SHP77 (cell line): ENCODE measurements around the gene L1TD1.
"Not testable (repeated sequence)": the region's sequence is repeated elsewhere in the genome, so short reads cannot be mapped to it uniquely, and the experiment has no call there.

Experiments used
- DNase-seq, 2 experiments: peaks; one replicate each; lab custom pipeline; 2025; lab: John Stamatoyannopoulos, UW

Gene L1TD1

GRCh38 chr1:62194651-62195544 is at the start of gene L1TD1:
Gene L1TD1, plus strand, starts transcription at chr1:62194849. Its CDS starts 11,780 bp downstream, at chr1:62206629.
- no peak for DNase-seq

GRCh38 chr1:62159940-62160348 is 34.7 kb upstream of the L1TD1 start:
- no peak for DNase-seq

GRCh38 chr1:62161711-62162110 is 32.9 kb upstream of the L1TD1 start:
- DNase-seq, result no peak

GRCh38 chr1:62170380-62170779 is 24.3 kb upstream of the L1TD1 start:
- DNase-seq, result not testable (repeated sequence)

- DNase-seq, result peak; percentile 4 to 66
These were observed 19.0 kb upstream of the L1TD1 start for GRCh38 chr1:62175568-62176179.

GRCh38 chr1:62176597-62177312 is 17.9 kb upstream of the L1TD1 start:
- DNase-seq, result no peak

- DNase-seq, result no peak
These were observed 17.0 kb upstream of the L1TD1 start for GRCh38 chr1:62177621-62178020.

- no peak for DNase-seq
These were observed 16.3 kb upstream of the L1TD1 start for GRCh38 chr1:62178372-62178771.

GRCh38 chr1:62180054-62180453 is 14.6 kb upstream of the L1TD1 start:
- DNase-seq, result not testable (repeated sequence)

- DNase-seq, result no peak
These were observed 14.0 kb upstream of the L1TD1 start for GRCh38 chr1:62180639-62181038.

- no peak for DNase-seq
These were observed 13.1 kb upstream of the L1TD1 start for GRCh38 chr1:62181532-62181931.

GRCh38 chr1:62182157-62182556 is 12.5 kb upstream of the L1TD1 start:
- DNase-seq, result not testable (repeated sequence)

GRCh38 chr1:62183164-62184020 is 11.3 kb upstream of the L1TD1 start:
- not testable (repeated sequence) for DNase-seq

- no peak for DNase-seq
These were observed 10.3 kb upstream of the L1TD1 start for GRCh38 chr1:62184336-62184735.

GRCh38 chr1:62185233-62185632 is 9.4 kb upstream of the L1TD1 start:
- DNase-seq, result not testable (repeated sequence)

- no peak for DNase-seq
These were observed 9.0 kb upstream of the L1TD1 start for GRCh38 chr1:62185677-62186076.

GRCh38 chr1:62187548-62187947 is 7.1 kb upstream of the L1TD1 start:
- no peak for DNase-seq

GRCh38 chr1:62188111-62188510 is 6.5 kb upstream of the L1TD1 start:
- no peak for DNase-seq

GRCh38 chr1:62196086-62196690 is 1.5 kb downstream of the L1TD1 start:
- no peak for DNase-seq

GRCh38 chr1:62198069-62198780 is 3.6 kb downstream of the L1TD1 start:
- DNase-seq, result no peak

GRCh38 chr1:62198781-62199125 is 4.1 kb downstream of the L1TD1 start:
- no peak for DNase-seq
